HepG2 (cell line): ENCODE measurements around the gene ZNF180. TPM values are rescaled to one million over a fixed set of nuclear protein-coding genes. Genes with fewer than 3 reads are reported as not detected.

Experiments
- ATAC-seq: fragments of 200-7000 bp; cut with Tn5 transposase; 3 replicates; pipeline ENCODE4 v1.9.1; 2020; ENCODE audit warnings: mild to moderate bottlenecking, moderate library complexity
- BruUV-seq: library from RNA; stranded (reverse); fragments of 400-500 nt; replicated peaks from 2 replicates; lab custom pipeline; 2021; lab: Mats Ljungman, UMichigan
- CTCF ChIA-PET: fragments of 300-600 bp; formaldehyde crosslinking; extraction: SDS; loops from one replicate; lab custom pipeline; 2021; ENCODE audit warnings: low total read pairs, inconsistent platforms, low intra/inter-chr PET ratio; lab: Yijun Ruan, JAX
- POLR2A ChIA-PET: fragments of 350-600 bp; sonication (Branson Sonifier 250); formaldehyde crosslinking; loops from one replicate; lab custom pipeline; 2020; ENCODE audit warnings: antibody characterized with exemption, inconsistent platforms; lab: Yijun Ruan, JAX
- DNase-seq: peaks from one replicate; pipeline ENCODE4 v3.0.0-alpha.2; 2015; ENCODE audit warnings: low spot score
- FAIRE-seq: peaks from 3 replicates; lab custom pipeline; 2011; peaks lifted over from hg19 to GRCh38; lab: Jason Lieb, UNC
- H2AFZ ChIP-seq: one replicate; pipeline ENCODE4 v1.6.1; 2011; ENCODE audit warnings: low read length, inconsistent platforms
- H3K27ac ChIP-seq: fragments of 300-600 bp; 3 replicates; pipeline ENCODE4 v1.8.0; 2011; ENCODE audit warnings: mixed run types, mild to moderate bottlenecking, mixed read lengths, low read length, inconsistent platforms; ENCODE audit not compliant: insufficient read depth; ENCODE audit errors: extremely low read length
- H3K27me3 ChIP-seq, 2 experiments: fragments of 200-600 bp in 1 of 2; 2 replicates in 1 of 2; 3 replicates in 1 of 2; pipeline versions ENCODE4 v1.6.0 to v1.8.0; 2011; ENCODE audit warnings: low read length in 2 of 2, mild to moderate bottlenecking in 2 of 2, moderate library complexity in 2 of 2, inconsistent platforms in 1 of 2; ENCODE audit not compliant: insufficient read depth in 2 of 2, control insufficient read depth in 1 of 2
- H3K36me3 ChIP-seq, 2 experiments: fragments of 200-600 bp in 1 of 2; replicated peaks in 1 of 2; 2 replicates in 1 of 2; 3 replicates in 1 of 2; pipeline versions ENCODE4 v1.5.1 to v1.8.0; 2011; ENCODE audit warnings: low read length in 2 of 2, inconsistent platforms in 1 of 2; ENCODE audit not compliant: insufficient read depth in 2 of 2, control insufficient read depth in 1 of 2
- H3K4me1 ChIP-seq: 2 replicates; pipeline ENCODE4 v1.5.1; 2012; ENCODE audit warnings: low read length, inconsistent platforms; ENCODE audit not compliant: insufficient read depth
- H3K4me2 ChIP-seq: 2 replicates; pipeline ENCODE4 v1.6.0; 2011; ENCODE audit warnings: low read depth, low read length, inconsistent platforms
- H3K4me3 ChIP-seq, 3 experiments: fragments of 200-600 bp in 1 of 3; sonication (generic), shearing (Covaris generic) in 1 of 3; replicated peaks in 1 of 3; 2 replicates each; pipeline ENCODE4 v1.5.1; 2011 to 2016; ENCODE audit warnings: low read length in 3 of 3, inconsistent platforms in 2 of 3, low read depth in 2 of 3, mild to moderate bottlenecking in 2 of 3, control low read depth in 1 of 3, mixed read lengths in 1 of 3; ENCODE audit not compliant: insufficient read depth in 1 of 3
- H3K79me2 ChIP-seq: one replicate; pipeline ENCODE4 v1.6.1; 2011; ENCODE audit warnings: low read length, inconsistent platforms; ENCODE audit not compliant: insufficient read depth
- H3K9ac ChIP-seq: 2 replicates; pipeline ENCODE4 v1.6.0; 2011; ENCODE audit warnings: mild to moderate bottlenecking, low read depth, low read length, inconsistent platforms; ENCODE audit not compliant: insufficient read depth
- H3K9me3 ChIP-seq: 2 replicates; pipeline ENCODE4 v1.5.1; 2012; ENCODE audit warnings: mild to moderate bottlenecking, low read length
- H4K20me1 ChIP-seq: 2 replicates; pipeline ENCODE4 v1.6.0; 2011; ENCODE audit warnings: inconsistent platforms, mild to moderate bottlenecking, low read length, moderate library complexity; ENCODE audit not compliant: insufficient read depth
- SRSF9 ChIP-seq: fragments of 200-400 bp; formaldehyde crosslinking; IDR thresholded peaks from 2 replicates; pipeline ENCODE4 v1.6.1; 2018; ENCODE audit warnings: borderline replicate concordance, mild to moderate bottlenecking, low read depth, low read length; ENCODE audit not compliant: insufficient read depth, poor library complexity, severe bottlenecking
- ZNF646 ChIP-seq: sonication (generic); formaldehyde crosslinking; IDR thresholded peaks from 2 replicates; pipeline ENCODE4 v1.9.0; 2021; ENCODE audit warnings: mild to moderate bottlenecking, missing genetic modification reagents
- WGBS: methylation state at CpG from one replicate; pipeline ENCODE4 v1.1.6; 2017; ENCODE audit warnings: low lambda C conversion rate; 5-methylcytosine and 5-hydroxymethylcytosine counted together
- in situ Hi-C: cut with HindIII; loops from 2 replicates; pipeline ENCODE4 v1.10.0; 2017; ENCODE audit warnings: low pct_unique_long_range_greater_than_20kb; ENCODE audit not compliant: extremely low pct_ligation_motif_present
- intact Hi-C: fragments of 100-400 bp; cut with micrococcal nuclease; formaldehyde crosslinking; loops from one replicate; pipeline ENCODE4 v1.10.0; 2022; ENCODE audit not compliant: unreplicated experiment
- polyA plus RNA-seq, 8 experiments: library from polyadenylated mRNA; depleted of rRNA in 3 of 8; stranded (reverse) in 7 of 8; unstranded in 1 of 8; fragments of >200 nt; fragmentation: Illumina TruSeq in 4 of 8; extraction: Trizol in 4 of 8; gene quantifications; 2 replicates each; pipeline versions ENCODE4 v1.2.1 to v1.2.3, GENCODE V29; 2011 to 2016; ENCODE audit warnings: low read depth in 4 of 8, missing spikeins in 1 of 8, mixed read lengths in 1 of 8; ENCODE audit not compliant: insufficient read depth in 1 of 8
- total RNA-seq, 5 experiments: library from RNA; depleted of rRNA; stranded (reverse); fragments of >200 nt; fragmentation: Illumina TruSeq; extraction: Trizol; gene quantifications; 2 replicates each; pipeline ENCODE4 v1.2.3, GENCODE V29; 2016; ENCODE audit warnings: low read depth in 1 of 5

The ZNF180 gene
- total and polyA plus RNA-seq, 2 of the 13 experiments (the other 11 are each of a cell fraction or from before 2014, with no cell fraction given): 0.92 to 9.3 TPM

- no peak for TF ChIP-seq ZNF646
These were observed 61.9 kb downstream of the ZNF180 start (continued) for GRCh38 chr19:44438441-44438840.

- no peaks in the 10 kb centered on the region for H3K4me1 ChIP-seq
- 25% methylated on average over 2 of the region's 2 CpGs for WGBS
- H3K9ac ChIP-seq: no peak overlapping the region
- ChIA-PET CTCF (no interaction called here), POLR2A (no interaction called here)
- no TSS peak for BruUV-seq
- DNase-seq (no peak), FAIRE-seq (no peak), ATAC-seq (no peak)
- H3K79me2 ChIP-seq: no peaks in the 10 kb centered on the region
- no peak overlapping the region for H3K4me2 ChIP-seq
- no peaks in the 10 kb centered on the region for H3K27me3 ChIP-seq
- no peaks in the 10 kb centered on the region for H4K20me1 ChIP-seq
- no peaks in the 10 kb centered on the region for H3K36me3 ChIP-seq
- peaks cover 77% of the 10 kb centered on the region for H3K9me3 ChIP-seq
- H3K4me3 ChIP-seq: no peak overlapping the region
- in situ Hi-C loops: no loop called here
- H3K27ac ChIP-seq: no peak overlapping the region
- no peak overlapping the region for H2AFZ ChIP-seq
- intact Hi-C loops: no loop called here
- TF ChIP-seq SRSF9: no peak
These were observed 64.9 kb downstream of the ZNF180 start for GRCh38 chr19:44435441-44435840.
